Prostate gland (tissue), 2 donors: ENCODE data around the gene STKLD1. TPM values are rescaled to one million over a fixed set of nuclear protein-coding genes. Genes with fewer than 3 reads are reported as not detected.

Source experiments
- DNase-seq: peaks from one replicate; pipeline ENCODE4 v3.0.0-alpha.2; 2019; ENCODE audit warnings: low spot score
- H3K27ac ChIP-seq, 2 donors: fragments of 200-600 bp; sonication (generic); 2 replicates each; pipeline ENCODE4 v1.5.1; 2017 to 2019
- H3K27me3 ChIP-seq: fragments of 200-600 bp; sonication (generic); replicated peaks from 2 replicates; pipeline ENCODE4 v1.5.1; 2019; ENCODE audit not compliant: insufficient read depth
- H3K36me3 ChIP-seq, 2 donors: fragments of 200-600 bp; sonication (generic); 1 replicate in 1 of 2; 2 replicates in 1 of 2; pipeline versions ENCODE4 v1.5.1 to v1.8.1; 2017 to 2019
- H3K4me1 ChIP-seq: fragments of 200-600 bp; sonication (generic); replicated peaks from 2 replicates; pipeline ENCODE4 v1.5.1; 2019
- H3K4me3 ChIP-seq, 2 donors: fragments of 200-600 bp; sonication (generic); 2 replicates each; pipeline ENCODE4 v1.5.1; 2017 to 2019
- H3K9me3 ChIP-seq: fragments of 200-600 bp; sonication (generic); 2 replicates; pipeline ENCODE4 v1.5.1; 2017
- CTCF ChIP-seq, 4 experiments: fragments of 200-600 bp in 2 of 4; fragments of 450-650 bp in 2 of 4; sonication (generic) in 2 of 4; IDR thresholded peaks; 1 replicate in 3 of 4; 2 replicates in 1 of 4; pipeline ENCODE4 v1.5.1; 2016 to 2019; ENCODE audit warnings: antibody characterized with exemption in 4 of 4, mild to moderate bottlenecking in 2 of 4, moderate library complexity in 2 of 4
- POLR2A ChIP-seq: fragments of 450-650 bp; IDR thresholded peaks from one replicate; pipeline ENCODE4 v1.6.1; 2016; ENCODE audit warnings: antibody characterized with exemption, mild to moderate bottlenecking
- POLR2AphosphoS5 ChIP-seq: sonication (generic); formaldehyde crosslinking; IDR thresholded peaks from one replicate; pipeline ENCODE4 v1.6.1; 2017; ENCODE audit warnings: antibody characterized with exemption
- WGBS: methylation state at CpG from one replicate; pipeline ENCODE4 v1.1.5; 2018; 5-methylcytosine and 5-hydroxymethylcytosine counted together
- intact Hi-C: fragments of 100-400 bp; cut with DNase I; formaldehyde crosslinking; loops from one replicate; pipeline ENCODE4 v1.14.2; 2022
- total RNA-seq, 2 donors: library from RNA; depleted of rRNA; stranded (reverse); fragments of >200 nt; gene quantifications; one replicate each; pipeline ENCODE4 v1.1.0, GENCODE V29; 2016

STKLD1 gene
- total RNA-seq, 2 donors from 2014 or later: 0.87 to 1.0 TPM

GRCh38 chr9:133378408-133378962, 2.3 kb downstream of the STKLD1 start:
- intact Hi-C loops: loop anchor here (10.0 kb wide), 1 partner anchor 434 kb away; the partner anchor contains the start of gene TSC1

GRCh38 chr9:133379153-133380086, 3.3 kb downstream of the STKLD1 start:
- intact Hi-C loops: loop anchor here (10.0 kb wide), 1 partner anchor 435 kb away; the partner anchor contains the start of gene TSC1
- Histone ChIP-seq H3K4me1 (no peaks in the 10 kb centered on the region), H3K9me3 (no peaks in the 10 kb centered on the region), H3K4me3 (no peak overlapping the region), H3K27me3 (no peaks in the 10 kb centered on the region), H3K27ac (no peak overlapping the region), H3K36me3 (no peaks in the 10 kb centered on the region)
- no peak for TF ChIP-seq CTCF (IDR thresholded peaks at IDR 0.05)
- TF ChIP-seq POLR2A: no peak
- TF ChIP-seq POLR2AphosphoS5: no peak
- no peak for DNase-seq
- 92% methylated on average over 13 of the region's 14 CpGs for WGBS

More at GRCh38 chr9:133378408-133378962, 2.3 kb downstream of the STKLD1 start:
- DNase-seq: no peak
- WGBS: 90% methylated on average over 1 of the region's 1 CpG
- no peaks in the 10 kb centered on the region for H3K36me3 ChIP-seq
- no peaks in the 10 kb centered on the region for H3K27me3 ChIP-seq
- TF ChIP-seq POLR2AphosphoS5 (no peak), CTCF (IDR thresholded peaks at IDR 0.05) (no peak)
- H3K9me3 ChIP-seq: no peaks in the 10 kb centered on the region
- no peaks in the 10 kb centered on the region for H3K4me1 ChIP-seq
- no peak overlapping the region for H3K4me3 ChIP-seq
- no peak overlapping the region for H3K27ac ChIP-seq

DNA sequence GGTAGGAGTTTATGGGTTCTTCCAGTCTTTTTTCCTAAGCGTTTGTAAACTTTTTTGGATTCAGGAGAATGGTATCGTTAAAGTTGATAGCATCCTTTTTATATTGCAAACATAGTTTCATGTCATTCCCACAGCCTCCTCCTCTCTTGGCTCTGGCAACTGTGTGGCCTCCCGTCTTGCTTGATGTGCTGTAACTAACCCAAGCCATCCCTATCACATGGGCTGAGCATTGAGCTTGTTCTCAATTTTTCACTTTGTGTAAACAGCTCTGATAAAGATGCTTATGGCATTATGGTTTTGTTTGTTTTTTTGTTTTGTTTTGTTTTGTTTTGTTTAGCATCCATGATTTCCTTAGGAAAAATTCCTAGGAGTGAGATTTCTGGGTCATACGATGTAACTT, 4.6 kb downstream of the STKLD1 start:
- intact Hi-C loops: no loop called here
- Histone ChIP-seq H3K9me3 (no peaks in the 10 kb centered on the region), H3K36me3 (no peaks in the 10 kb centered on the region), H3K27me3 (no peaks in the 10 kb centered on the region), H3K4me3 (no peak overlapping the region), H3K4me1 (no peaks in the 10 kb centered on the region), H3K27ac (no peak overlapping the region)
- 74% methylated on average over 4 of the region's 4 CpGs for WGBS
- TF ChIP-seq POLR2AphosphoS5 (no peak), POLR2A (no peak), CTCF (IDR thresholded peaks at IDR 0.05) (no peak)
- DNase-seq: no peak

- TF ChIP-seq POLR2AphosphoS5 (no peak), POLR2A (no peak)
- Histone ChIP-seq H3K4me1 (no peaks in the 10 kb centered on the region), H3K36me3 (no peaks in the 10 kb centered on the region), H3K4me3 (no peak overlapping the region), H3K27ac (no peak overlapping the region), H3K27me3 (no peaks in the 10 kb centered on the region), H3K9me3 (no peaks in the 10 kb centered on the region)
- intact Hi-C loops: no loop called here
- no peak for DNase-seq
- 93% methylated on average over 4 of the region's 4 CpGs for WGBS
These were observed 6.5 kb downstream of the STKLD1 start for GRCh38 chr9:133382507-133383141.

DNA sequence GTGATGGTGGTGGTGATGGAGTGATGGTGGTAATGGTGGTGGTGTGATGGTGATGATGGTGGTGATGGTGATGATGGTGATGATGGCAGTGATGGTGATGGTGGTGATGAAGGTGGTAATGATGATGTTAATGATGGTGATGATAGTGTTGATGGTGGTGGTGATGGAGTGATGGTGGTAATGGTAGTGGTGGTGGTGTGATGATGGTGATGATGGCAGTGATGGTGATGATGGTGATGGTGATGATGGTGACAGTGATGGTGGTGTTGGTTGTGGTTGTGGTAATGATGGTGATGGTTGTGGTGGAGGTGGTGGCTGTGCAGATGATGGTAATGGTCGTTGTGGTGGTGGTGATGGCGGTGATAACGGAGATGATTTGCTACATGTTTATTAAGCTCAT, 7.3 kb downstream of the STKLD1 start:
- Histone ChIP-seq H3K4me3 (no peak overlapping the region), H3K9me3 (no peaks in the 10 kb centered on the region), H3K4me1 (no peaks in the 10 kb centered on the region), H3K27ac (no peak overlapping the region), H3K27me3 (no peaks in the 10 kb centered on the region), H3K36me3 (no peaks in the 10 kb centered on the region)
- 92% methylated on average over 3 of the region's 3 CpGs for WGBS
- intact Hi-C loops: no loop called here
- TF ChIP-seq POLR2AphosphoS5: no peak
- no peak for TF ChIP-seq CTCF (IDR thresholded peaks at IDR 0.05)
- TF ChIP-seq POLR2A: no peak
- DNase-seq: no peak
